ENCODE measurements around the gene GRK4. TPM values are rescaled to one million over a fixed set of nuclear protein-coding genes. Genes with fewer than 3 reads are reported as not detected.
A peak's percentile ranks its signal among the peaks of the same experiment; 100 is the strongest.

The GRK4 gene
- total RNA-seq, 1 donor from 2014 or later, result 4.7 TPM

DNA sequence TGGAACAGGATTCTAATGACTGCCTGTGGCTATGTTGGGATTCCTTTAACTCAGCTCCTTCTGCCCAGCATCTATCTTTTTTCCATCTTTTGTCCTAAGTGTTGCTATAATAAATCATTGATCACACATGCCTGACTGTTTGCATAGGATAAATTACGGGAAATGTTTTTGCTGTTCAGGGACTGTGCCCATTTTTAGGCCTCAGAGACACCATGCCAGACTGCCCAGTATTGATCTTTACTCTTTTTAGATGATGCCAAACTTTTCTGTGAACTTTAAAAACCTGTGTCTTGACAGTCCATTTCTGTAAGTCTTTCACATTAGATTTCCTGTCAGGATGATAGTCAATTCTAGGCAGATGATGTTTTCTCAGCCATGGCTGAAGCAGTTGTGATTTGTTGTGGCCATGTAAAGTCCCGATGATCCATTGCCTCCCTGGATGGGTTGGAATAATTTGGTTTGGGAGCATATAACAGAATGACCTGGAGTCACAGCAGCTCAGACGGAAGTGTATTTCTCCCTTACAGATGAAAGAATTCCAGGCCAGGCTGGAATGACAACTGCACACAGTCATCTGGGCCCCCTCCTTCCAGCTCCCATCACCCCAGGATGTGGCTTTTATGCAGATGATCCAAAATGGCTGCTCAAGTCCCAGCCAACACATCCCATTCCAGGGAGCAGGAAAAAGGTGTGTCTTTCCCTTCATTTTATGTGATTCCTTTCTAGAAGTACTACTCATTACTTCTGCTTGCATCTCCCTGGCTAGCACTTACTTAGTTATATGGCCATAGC is 107.5 kb downstream of the GRK4 start:
- no peak for DNase-seq (ENCODE audit: low read depth)

DNA sequence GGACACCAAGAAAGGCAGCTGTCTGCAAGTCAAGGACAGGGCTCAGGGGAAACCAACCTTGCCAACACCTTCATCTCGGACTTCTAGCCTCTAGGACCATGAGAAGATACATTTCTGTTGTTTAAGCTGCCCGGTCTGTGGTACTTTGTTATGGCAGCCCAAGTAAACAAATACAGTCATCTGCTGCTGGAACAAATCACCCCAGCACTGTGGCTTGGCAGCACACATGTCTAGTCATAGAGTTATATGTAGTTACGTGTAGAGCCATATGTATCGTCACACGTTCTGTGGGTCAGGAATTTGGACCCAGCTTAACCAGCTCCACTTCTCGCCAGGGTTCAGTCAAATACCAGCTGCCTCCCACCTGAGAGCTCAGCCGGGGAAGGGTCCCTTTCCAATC is 108.4 kb downstream of the GRK4 start:
- no peak for DNase-seq (ENCODE audit: low read depth)

DNA sequence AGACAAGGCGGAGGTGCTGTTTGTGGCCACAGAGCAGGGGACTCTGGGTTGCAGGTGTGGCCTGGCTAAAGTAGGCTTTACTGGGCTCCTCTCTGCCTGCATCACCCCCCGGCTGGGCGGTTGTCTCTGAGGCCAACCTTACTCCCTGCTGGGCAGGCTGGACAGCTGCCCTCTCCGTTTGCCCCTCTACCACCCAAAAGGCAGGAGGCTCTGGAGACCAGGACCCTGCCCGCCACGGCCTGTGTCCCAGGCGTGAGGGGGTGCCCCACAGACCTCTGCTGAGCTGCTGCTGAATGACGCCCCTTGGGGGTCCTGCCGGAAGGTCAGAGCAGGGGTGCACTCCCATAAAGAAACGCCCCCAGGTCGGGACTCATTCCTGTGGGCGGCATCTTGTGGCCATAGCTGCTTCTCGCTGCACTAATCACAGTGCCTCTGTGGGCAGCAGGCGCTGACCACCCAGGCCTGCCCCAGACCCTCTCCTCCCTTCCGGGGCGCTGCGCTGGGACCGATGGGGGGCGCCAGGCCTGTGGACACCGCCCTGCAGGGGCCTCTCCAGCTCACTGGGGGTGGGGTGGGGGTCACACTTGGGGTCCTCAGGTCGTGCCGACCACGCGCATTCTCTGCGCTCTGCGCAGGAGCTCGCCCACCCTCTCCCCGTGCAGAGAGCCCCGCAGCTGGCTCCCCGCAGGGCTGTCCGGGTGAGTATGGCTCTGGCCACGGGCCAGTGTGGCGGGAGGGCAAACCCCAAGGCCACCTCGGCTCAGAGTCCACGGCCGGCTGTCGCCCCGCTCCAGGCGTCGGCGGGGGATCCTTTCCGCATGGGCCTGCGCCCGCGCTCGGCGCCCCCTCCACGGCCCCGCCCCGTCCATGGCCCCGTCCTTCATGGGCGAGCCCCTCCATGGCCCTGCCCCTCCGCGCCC is 110.0 kb downstream of the GRK4 start:
- no peak for DNase-seq (ENCODE audit: low read depth)

DNA sequence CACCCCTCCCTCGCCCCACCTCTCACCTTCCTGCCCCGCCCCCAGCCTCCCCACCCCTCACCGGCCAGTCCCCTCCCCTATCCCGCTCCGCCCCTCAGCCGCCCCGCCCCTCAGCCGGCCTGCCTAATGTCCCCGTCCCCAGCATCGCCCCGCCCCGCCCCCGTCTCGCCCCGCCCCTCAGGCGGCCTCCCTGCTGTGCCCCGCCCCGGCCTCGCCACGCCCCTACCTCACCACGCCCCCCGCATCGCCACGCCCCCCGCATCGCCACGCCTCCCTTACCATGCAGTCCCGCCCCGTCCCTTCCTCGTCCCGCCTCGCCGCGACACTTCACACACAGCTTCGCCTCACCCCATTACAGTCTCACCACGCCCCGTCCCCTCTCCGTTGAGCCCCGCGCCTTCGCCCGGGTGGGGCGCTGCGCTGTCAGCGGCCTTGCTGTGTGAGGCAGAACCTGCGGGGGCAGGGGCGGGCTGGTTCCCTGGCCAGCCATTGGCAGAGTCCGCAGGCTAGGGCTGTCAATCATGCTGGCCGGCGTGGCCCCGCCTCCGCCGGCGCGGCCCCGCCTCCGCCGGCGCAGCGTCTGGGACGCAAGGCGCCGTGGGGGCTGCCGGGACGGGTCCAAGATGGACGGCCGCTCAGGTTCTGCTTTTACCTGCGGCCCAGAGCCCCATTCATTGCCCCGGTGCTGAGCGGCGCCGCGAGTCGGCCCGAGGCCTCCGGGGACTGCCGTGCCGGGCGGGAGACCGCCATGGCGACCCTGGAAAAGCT is 110.9 kb downstream of the GRK4 start, which contains the start of the genes HTT and HTT-AS:
Gene HTT, plus strand, starts transcription at position 604 of the 768 bp plus-strand sequence. Its CDS starts 145 bp downstream, at position 749.
Gene HTT-AS, minus strand, starts transcription at position 461 of the 768 bp plus-strand sequence.
- peak; percentile 84 for DNase-seq (ENCODE audit: low read depth)

DNA sequence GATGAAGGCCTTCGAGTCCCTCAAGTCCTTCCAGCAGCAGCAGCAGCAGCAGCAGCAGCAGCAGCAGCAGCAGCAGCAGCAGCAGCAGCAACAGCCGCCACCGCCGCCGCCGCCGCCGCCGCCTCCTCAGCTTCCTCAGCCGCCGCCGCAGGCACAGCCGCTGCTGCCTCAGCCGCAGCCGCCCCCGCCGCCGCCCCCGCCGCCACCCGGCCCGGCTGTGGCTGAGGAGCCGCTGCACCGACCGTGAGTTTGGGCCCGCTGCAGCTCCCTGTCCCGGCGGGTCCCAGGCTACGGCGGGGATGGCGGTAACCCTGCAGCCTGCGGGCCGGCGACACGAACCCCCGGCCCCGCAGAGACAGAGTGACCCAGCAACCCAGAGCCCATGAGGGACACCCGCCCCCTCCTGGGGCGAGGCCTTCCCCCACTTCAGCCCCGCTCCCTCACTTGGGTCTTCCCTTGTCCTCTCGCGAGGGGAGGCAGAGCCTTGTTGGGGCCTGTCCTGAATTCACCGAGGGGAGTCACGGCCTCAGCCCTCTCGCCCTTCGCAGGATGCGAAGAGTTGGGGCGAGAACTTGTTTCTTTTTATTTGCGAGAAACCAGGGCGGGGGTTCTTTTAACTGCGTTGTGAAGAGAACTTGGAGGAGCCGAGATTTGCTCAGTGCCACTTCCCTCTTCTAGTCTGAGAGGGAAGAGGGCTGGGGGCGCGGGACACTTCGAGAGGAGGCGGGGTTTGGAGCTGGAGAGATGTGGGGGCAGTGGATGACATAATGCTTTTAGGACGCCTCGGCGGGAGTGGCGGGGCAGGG is 111.7 kb downstream of the GRK4 start:
- DNase-seq (ENCODE audit: low read depth), result peak; percentile 36

GRCh38 chr4:3075652-3075981 is 112.2 kb downstream of the GRK4 start:
- DNase-seq (ENCODE audit: low read depth), result no peak

DNA sequence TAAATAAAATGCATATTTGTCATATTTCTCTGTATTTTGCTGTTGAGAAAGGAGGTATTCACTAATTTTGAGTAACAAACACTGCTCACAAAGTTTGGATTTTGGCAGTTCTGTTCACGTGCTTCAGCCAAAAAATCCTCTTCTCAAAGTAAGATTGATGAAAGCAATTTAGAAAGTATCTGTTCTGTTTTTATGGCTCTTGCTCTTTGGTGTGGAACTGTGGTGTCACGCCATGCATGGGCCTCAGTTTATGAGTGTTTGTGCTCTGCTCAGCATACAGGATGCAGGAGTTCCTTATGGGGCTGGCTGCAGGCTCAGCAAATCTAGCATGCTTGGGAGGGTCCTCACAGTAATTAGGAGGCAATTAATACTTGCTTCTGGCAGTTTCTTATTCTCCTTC is 114.4 kb downstream of the GRK4 start:
- no peak for DNase-seq (ENCODE audit: low read depth)

GRCh38 chr4:3079694-3080123 is 116.3 kb downstream of the GRK4 start:
- DNase-seq (ENCODE audit: low read depth), result no peak

- DNase-seq (ENCODE audit: low read depth), result no peak
Measured at GRCh38 chr4:3082925-3083515, 119.6 kb downstream of the GRK4 start.

- no peak for DNase-seq (ENCODE audit: low read depth)
Measured at GRCh38 chr4:3083732-3084131, 120.4 kb downstream of the GRK4 start.

- no peak for DNase-seq (ENCODE audit: low read depth)
Measured at GRCh38 chr4:3085948-3086670, 122.7 kb downstream of the GRK4 start.

GRCh38 chr4:3087115-3087797 is 123.9 kb downstream of the GRK4 start:
- DNase-seq (ENCODE audit: low read depth), result no peak

Other genes starting within 250 kb of the GRK4 start
- 72.4 and 88.6 TPM in 2 replicates for gene TNIP2, start 207.2 kb upstream of the GRK4 start, total RNA-seq
- 11.8 and 62.2 TPM in 2 replicates for gene SH3BP2, start 170.5 kb upstream of the GRK4 start, total RNA-seq
- 101 and 207 TPM in 2 replicates for gene ADD1, start 119.7 kb upstream of the GRK4 start, total RNA-seq
- 15.5 and 30.5 TPM in 2 replicates for gene NOP14, start 165 bp upstream of the GRK4 start, total RNA-seq
- not detected in 2 replicates for gene HTT-AS, start 111.0 kb downstream of the GRK4 start, total RNA-seq
- gene HTT, start 111.1 kb downstream of the GRK4 start, total RNA-seq, result 91.8 and 102 TPM in 2 replicates